PC-3 (cell line): ENCODE measurements around the gene RDH16.

Experiments used
- EZH2 ChIP-seq: fragments of 300-600 bp; sonication (generic); IDR thresholded peaks from one replicate; pipeline ENCODE4 v1.6.1; 2017; ENCODE audit warnings: antibody characterized with exemption, mild to moderate bottlenecking, low read length; ENCODE audit not compliant: unreplicated experiment
- TF ChIP-seq, protein P1 (sequence below): fragments of 300-600 bp; sonication (generic); conservative IDR thresholded peaks from 2 replicates; pipeline ENCODE4 v1.5.1; 2017; ENCODE audit warnings: antibody characterized with exemption, low read depth, mild to moderate bottlenecking, low read length

DNA sequence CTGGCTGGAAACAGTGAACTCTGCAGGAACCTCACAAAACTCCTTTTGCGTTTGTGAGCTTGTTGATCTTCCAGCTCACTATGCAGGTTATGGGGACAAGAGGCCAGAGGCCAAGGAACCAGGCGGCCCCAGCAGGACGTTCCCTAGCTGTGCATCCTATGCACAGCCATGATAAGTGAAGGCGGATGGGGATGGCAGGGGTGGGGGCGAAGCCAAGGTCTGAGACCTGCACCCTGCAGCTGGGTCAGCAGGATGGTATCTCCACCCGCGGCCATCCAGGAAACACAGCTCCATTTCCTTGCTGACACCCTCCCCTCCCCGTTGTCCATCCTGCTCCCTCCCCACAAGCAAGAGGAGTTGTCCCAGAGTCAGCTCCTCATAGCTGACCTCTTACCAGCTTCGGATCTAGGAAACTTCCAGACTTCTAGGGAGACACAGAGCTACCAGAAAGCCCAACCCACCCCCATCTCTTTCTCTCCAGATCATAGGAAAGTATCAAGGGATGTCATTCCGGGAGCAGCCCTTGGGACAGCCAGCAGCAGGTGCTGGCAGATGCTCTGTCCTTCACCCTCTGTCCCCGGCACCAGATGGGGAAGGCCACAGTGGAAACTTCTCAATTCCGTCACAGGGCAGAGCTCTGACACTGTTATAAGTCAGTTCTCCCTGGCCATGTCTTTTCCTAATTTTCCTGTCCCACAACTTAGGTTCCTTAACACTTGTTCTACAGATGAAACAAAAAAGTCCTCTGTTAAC lies 39.6 kb upstream of the RDH16 start:
- TF ChIP-seq, protein P1, sequence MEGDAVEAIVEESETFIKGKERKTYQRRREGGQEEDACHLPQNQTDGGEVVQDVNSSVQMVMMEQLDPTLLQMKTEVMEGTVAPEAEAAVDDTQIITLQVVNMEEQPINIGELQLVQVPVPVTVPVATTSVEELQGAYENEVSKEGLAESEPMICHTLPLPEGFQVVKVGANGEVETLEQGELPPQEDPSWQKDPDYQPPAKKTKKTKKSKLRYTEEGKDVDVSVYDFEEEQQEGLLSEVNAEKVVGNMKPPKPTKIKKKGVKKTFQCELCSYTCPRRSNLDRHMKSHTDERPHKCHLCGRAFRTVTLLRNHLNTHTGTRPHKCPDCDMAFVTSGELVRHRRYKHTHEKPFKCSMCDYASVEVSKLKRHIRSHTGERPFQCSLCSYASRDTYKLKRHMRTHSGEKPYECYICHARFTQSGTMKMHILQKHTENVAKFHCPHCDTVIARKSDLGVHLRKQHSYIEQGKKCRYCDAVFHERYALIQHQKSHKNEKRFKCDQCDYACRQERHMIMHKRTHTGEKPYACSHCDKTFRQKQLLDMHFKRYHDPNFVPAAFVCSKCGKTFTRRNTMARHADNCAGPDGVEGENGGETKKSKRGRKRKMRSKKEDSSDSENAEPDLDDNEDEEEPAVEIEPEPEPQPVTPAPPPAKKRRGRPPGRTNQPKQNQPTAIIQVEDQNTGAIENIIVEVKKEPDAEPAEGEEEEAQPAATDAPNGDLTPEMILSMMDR = no peak
- TF ChIP-seq EZH2 = no peak
